Prostate gland (tissue), 2 donors: ENCODE data around the gene ANKRD27. TPM values are rescaled to one million over a fixed set of nuclear protein-coding genes. Genes with fewer than 3 reads are reported as not detected.
A peak's percentile ranks its signal among the peaks of the same experiment; 100 is the strongest.

Source experiments
- DNase-seq: peaks from one replicate; pipeline ENCODE4 v3.0.0-alpha.2; 2019; ENCODE audit warnings: low spot score
- H3K27ac ChIP-seq, 2 donors: fragments of 200-600 bp; sonication (generic); 2 replicates each; pipeline ENCODE4 v1.5.1; 2017 to 2019
- H3K27me3 ChIP-seq: fragments of 200-600 bp; sonication (generic); replicated peaks from 2 replicates; pipeline ENCODE4 v1.5.1; 2019; ENCODE audit not compliant: insufficient read depth
- H3K36me3 ChIP-seq, 2 donors: fragments of 200-600 bp; sonication (generic); 1 replicate in 1 of 2; 2 replicates in 1 of 2; pipeline versions ENCODE4 v1.5.1 to v1.8.1; 2017 to 2019
- H3K4me1 ChIP-seq: fragments of 200-600 bp; sonication (generic); replicated peaks from 2 replicates; pipeline ENCODE4 v1.5.1; 2019
- H3K4me3 ChIP-seq, 2 donors: fragments of 200-600 bp; sonication (generic); 2 replicates each; pipeline ENCODE4 v1.5.1; 2017 to 2019
- H3K9me3 ChIP-seq: fragments of 200-600 bp; sonication (generic); 2 replicates; pipeline ENCODE4 v1.5.1; 2017
- POLR2A ChIP-seq: fragments of 450-650 bp; IDR thresholded peaks from one replicate; pipeline ENCODE4 v1.6.1; 2016; ENCODE audit warnings: antibody characterized with exemption, mild to moderate bottlenecking
- POLR2AphosphoS5 ChIP-seq: sonication (generic); formaldehyde crosslinking; IDR thresholded peaks from one replicate; pipeline ENCODE4 v1.6.1; 2017; ENCODE audit warnings: antibody characterized with exemption
- WGBS: methylation state at CpG from one replicate; pipeline ENCODE4 v1.1.5; 2018; 5-methylcytosine and 5-hydroxymethylcytosine counted together
- intact Hi-C: fragments of 100-400 bp; cut with DNase I; formaldehyde crosslinking; loops from one replicate; pipeline ENCODE4 v1.14.2; 2022
- total RNA-seq, 2 donors: library from RNA; depleted of rRNA; stranded (reverse); fragments of >200 nt; gene quantifications; one replicate each; pipeline ENCODE4 v1.1.0, GENCODE V29; 2016
- TF ChIP-seq, protein P1 (sequence below), 4 experiments: fragments of 200-600 bp in 2 of 4; fragments of 450-650 bp in 2 of 4; sonication (generic) in 2 of 4; IDR thresholded peaks; 1 replicate in 3 of 4; 2 replicates in 1 of 4; pipeline ENCODE4 v1.5.1; 2016 to 2019; ENCODE audit warnings: antibody characterized with exemption in 4 of 4, mild to moderate bottlenecking in 2 of 4, moderate library complexity in 2 of 4

Gene ANKRD27
- total RNA-seq, 2 donors from 2014 or later: 25.7 to 51.4 TPM

DNA sequence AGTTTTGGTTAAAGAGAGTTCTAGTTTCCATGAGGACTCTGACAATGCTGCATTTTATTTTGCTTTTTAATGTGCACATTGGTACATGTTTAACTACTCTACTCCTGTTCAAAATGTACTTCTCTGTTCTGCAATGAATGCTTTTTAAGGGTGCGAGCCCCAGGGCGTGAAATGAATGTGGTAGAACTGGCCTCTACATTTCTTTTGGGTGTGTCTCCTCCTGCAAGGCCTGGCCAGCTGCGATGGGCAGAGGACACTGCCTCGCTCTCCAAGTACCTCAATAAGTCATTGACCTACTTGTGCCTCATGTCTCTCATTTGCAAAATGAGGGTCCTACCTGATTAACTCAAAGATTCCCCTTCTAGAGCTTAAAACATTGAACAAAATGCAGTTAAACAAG lies 7.3 kb upstream of the ANKRD27 start:
- H3K36me3 ChIP-seq: no peaks in the 10 kb centered on the region
- H3K4me1 ChIP-seq: no peaks in the 10 kb centered on the region
- 67% methylated on average over 4 of the region's 4 CpGs for WGBS
- no peak overlapping the region for H3K4me3 ChIP-seq
- intact Hi-C loops: no loop called here
- no peaks in the 10 kb centered on the region for H3K9me3 ChIP-seq
- no peaks in the 10 kb centered on the region for H3K27me3 ChIP-seq
- DNase-seq: no peak
- TF ChIP-seq POLR2A (no peak), POLR2AphosphoS5 (no peak)
- TF ChIP-seq, protein P1, sequence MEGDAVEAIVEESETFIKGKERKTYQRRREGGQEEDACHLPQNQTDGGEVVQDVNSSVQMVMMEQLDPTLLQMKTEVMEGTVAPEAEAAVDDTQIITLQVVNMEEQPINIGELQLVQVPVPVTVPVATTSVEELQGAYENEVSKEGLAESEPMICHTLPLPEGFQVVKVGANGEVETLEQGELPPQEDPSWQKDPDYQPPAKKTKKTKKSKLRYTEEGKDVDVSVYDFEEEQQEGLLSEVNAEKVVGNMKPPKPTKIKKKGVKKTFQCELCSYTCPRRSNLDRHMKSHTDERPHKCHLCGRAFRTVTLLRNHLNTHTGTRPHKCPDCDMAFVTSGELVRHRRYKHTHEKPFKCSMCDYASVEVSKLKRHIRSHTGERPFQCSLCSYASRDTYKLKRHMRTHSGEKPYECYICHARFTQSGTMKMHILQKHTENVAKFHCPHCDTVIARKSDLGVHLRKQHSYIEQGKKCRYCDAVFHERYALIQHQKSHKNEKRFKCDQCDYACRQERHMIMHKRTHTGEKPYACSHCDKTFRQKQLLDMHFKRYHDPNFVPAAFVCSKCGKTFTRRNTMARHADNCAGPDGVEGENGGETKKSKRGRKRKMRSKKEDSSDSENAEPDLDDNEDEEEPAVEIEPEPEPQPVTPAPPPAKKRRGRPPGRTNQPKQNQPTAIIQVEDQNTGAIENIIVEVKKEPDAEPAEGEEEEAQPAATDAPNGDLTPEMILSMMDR (IDR thresholded peaks at IDR 0.05): no peak
- no peak overlapping the region for H3K27ac ChIP-seq

DNA sequence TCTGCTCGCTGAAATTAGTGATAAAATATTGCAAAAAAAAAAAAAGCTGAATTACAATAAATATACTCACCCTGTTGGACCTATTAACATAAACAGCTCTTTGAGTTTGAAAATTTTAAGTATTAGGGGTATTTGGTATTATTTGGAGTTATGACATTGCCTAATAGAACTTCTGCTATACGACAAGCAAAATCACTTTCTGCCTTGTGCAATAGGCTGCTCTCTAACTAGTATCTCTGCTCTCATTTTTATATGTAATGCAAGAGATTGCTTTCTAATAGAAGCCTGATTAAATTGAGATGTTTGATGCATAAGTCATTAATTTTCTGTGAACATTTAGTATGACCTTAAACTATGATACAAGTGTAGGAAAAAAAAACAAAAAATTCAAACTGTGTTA lies 6.0 kb upstream of the ANKRD27 start:
- Histone ChIP-seq H3K27me3 (no peaks in the 10 kb centered on the region), H3K4me3 (no peak overlapping the region), H3K27ac (no peak overlapping the region), H3K4me1 (peaks cover 3% of the 10 kb centered on the region), H3K9me3 (no peaks in the 10 kb centered on the region), H3K36me3 (no peaks in the 10 kb centered on the region)
- no peak for TF ChIP-seq POLR2AphosphoS5
- TF ChIP-seq, protein P1 (IDR thresholded peaks at IDR 0.05): no peak
- TF ChIP-seq POLR2A: no peak
- intact Hi-C loops: no loop called here
- WGBS: 87% methylated on average over 2 of the region's 2 CpGs
- no peak for DNase-seq

DNA sequence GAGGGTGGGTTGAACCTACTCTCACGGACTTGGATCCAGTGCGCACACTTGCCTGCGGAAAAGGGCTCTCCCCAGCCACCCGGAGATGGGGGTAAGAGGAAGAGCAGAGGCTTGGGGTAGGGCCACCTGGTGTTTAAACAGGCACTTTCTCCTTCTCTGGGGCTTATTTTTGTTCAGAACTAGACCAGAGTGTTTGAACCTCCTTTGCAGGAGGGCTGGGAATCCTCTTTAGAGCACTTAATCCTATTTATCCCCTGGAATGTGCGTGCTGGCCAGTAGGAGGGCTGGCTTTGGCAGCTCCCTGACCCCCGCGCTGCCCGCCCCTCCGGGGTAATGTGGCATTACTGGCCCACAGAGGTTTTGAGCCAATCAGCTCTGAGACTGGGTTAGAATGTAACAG lies 2.7 kb upstream of the ANKRD27 start:
- H3K27me3 ChIP-seq: no peaks in the 10 kb centered on the region
- no peak overlapping the region for H3K4me3 ChIP-seq
- TF ChIP-seq POLR2AphosphoS5 (no peak), POLR2A (no peak)
- TF ChIP-seq, protein P1 (IDR thresholded peaks at IDR 0.05): no peak
- 69% methylated on average over 9 of the region's 9 CpGs for WGBS
- H3K36me3 ChIP-seq: no peaks in the 10 kb centered on the region
- no peaks in the 10 kb centered on the region for H3K9me3 ChIP-seq
- H3K4me1 ChIP-seq: peaks cover 3% of the 10 kb centered on the region
- H3K27ac ChIP-seq: no peak overlapping the region
- intact Hi-C loops: loop anchor here (10.0 kb wide), 2 partner anchors 273 to 333 kb away; partner anchors contain the start of genes DPY19L3 and ZNF507
- no peak for DNase-seq

DNA sequence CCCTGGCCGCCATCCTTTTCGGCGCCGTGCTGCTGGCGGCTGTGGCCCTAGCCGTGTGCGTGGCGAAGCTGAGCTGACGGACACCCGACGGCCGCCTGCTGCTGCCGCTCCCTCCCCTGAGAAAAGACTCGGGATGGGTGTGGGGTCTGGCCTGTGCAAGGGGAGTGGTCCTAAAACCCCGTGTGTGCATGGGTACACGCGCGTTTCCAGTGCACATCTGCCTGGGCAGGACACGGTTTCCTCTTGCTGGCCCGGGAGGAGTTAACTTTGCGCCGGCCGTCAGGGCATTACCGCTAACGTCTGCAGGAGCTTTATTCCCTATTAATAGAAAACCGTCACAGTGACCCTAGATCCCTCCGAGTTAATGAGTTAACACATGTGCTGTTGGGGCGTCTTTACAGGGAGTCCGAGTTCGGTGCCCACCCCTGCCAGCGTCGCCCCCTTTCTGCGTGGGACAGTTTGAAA lies 1.9 kb upstream of the ANKRD27 start:
- TF ChIP-seq POLR2AphosphoS5 (no peak), POLR2A (no peak)
- TF ChIP-seq, protein P1 (IDR thresholded peaks at IDR 0.05): no peak
- no peak overlapping the region for H3K27ac ChIP-seq
- WGBS: 23% methylated on average over 32 of the region's 33 CpGs
- H3K4me1 ChIP-seq: peaks cover 3% of the 10 kb centered on the region
- H3K4me3 ChIP-seq: peak overlapping the region in 1 of 2 donors; percentile 94
- no peaks in the 10 kb centered on the region for H3K27me3 ChIP-seq
- no peaks in the 10 kb centered on the region for H3K36me3 ChIP-seq
- intact Hi-C loops: loop anchor here (10.0 kb wide), 2 partner anchors 272 to 332 kb away; partner anchors contain the start of genes DPY19L3 and ZNF507
- no peaks in the 10 kb centered on the region for H3K9me3 ChIP-seq
- no peak for DNase-seq

DNA sequence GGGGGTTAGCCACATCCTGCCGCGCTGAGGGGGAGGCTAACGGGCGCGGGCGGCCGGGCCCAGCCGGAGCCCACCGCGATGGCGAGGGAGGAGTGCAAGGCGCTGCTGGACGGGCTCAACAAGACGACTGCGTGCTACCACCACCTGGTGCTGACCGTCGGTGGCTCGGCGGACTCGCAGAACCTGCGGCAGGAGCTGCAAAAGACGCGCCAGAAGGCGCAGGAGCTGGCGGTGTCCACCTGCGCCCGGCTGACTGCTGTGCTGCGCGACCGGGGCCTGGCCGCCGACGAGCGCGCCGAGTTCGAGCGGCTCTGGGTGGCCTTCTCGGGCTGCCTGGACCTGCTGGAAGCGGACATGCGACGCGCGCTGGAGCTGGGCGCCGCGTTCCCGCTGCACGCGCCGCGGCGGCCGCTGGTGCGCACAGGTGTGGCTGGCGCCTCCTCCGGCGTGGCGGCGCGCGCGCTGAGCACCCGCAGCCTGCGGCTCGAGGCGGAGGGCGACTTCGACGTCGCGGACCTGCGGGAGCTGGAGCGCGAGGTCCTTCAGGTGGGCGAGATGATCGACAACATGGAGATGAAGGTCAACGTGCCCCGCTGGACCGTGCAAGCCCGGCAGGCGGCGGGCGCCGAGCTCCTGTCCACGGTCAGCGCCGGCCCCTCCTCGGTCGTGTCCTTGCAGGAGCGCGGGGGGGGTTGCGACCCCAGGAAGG lies 1.4 kb upstream of the ANKRD27 start:
- H3K27ac ChIP-seq: peak overlapping the region in 1 of 2 donors; percentile 87
- H3K4me1 ChIP-seq: peaks cover 3% of the 10 kb centered on the region
- H3K36me3 ChIP-seq: no peaks in the 10 kb centered on the region
- no peak for TF ChIP-seq POLR2AphosphoS5
- TF ChIP-seq, protein P1 (IDR thresholded peaks at IDR 0.05): no peak
- no peak for TF ChIP-seq POLR2A
- 2% methylated on average over 24 of the region's 93 CpGs for WGBS
- H3K4me3 ChIP-seq: peak overlapping the region; percentile 89 to 94
- intact Hi-C loops: loop anchor here (10.0 kb wide), 2 partner anchors 272 to 332 kb away; partner anchors contain the start of genes DPY19L3 and ZNF507
- H3K9me3 ChIP-seq: no peaks in the 10 kb centered on the region
- DNase-seq: no peak
- no peaks in the 10 kb centered on the region for H3K27me3 ChIP-seq
